Liver (tissue), 9 donors: ENCODE results near the gene RCE1. TPM values are rescaled to one million over a fixed set of nuclear protein-coding genes. Genes with fewer than 3 reads are reported as not detected.

Source experiments
- DNase-seq: peaks from one replicate; pipeline ENCODE4 v3.0.0-alpha.2; 2017; ENCODE audit warnings: low spot score
- H3K27ac ChIP-seq, 2 donors: one replicate each; pipeline ENCODE4 v1.7.0; 2013; ENCODE audit warnings: inconsistent platforms in 2 of 2, low read length in 2 of 2, control low read depth in 1 of 2, low read depth in 1 of 2, mild to moderate bottlenecking in 1 of 2
- H3K27me3 ChIP-seq, 4 donors: one replicate each; pipeline versions ENCODE4 v1.6.1 to v1.7.0; 2013; ENCODE audit warnings: low read length in 3 of 4, inconsistent platforms in 1 of 4, mild to moderate bottlenecking in 1 of 4, moderate library complexity in 1 of 4; ENCODE audit not compliant: control insufficient read depth in 4 of 4, insufficient read depth in 4 of 4
- H3K36me3 ChIP-seq, 4 donors: one replicate each; pipeline versions ENCODE4 v1.6.1 to v1.7.0; 2013; ENCODE audit warnings: low read length in 3 of 4, mild to moderate bottlenecking in 3 of 4, low read depth in 1 of 4, moderate library complexity in 1 of 4; ENCODE audit not compliant: control insufficient read depth in 4 of 4, insufficient read depth in 3 of 4
- H3K4me1 ChIP-seq, 4 donors: one replicate each; pipeline versions ENCODE4 v1.6.1 to v1.7.0; 2013; ENCODE audit warnings: low read length in 3 of 4, mild to moderate bottlenecking in 3 of 4, moderate library complexity in 1 of 4; ENCODE audit not compliant: control insufficient read depth in 4 of 4, insufficient read depth in 4 of 4
- H3K4me3 ChIP-seq, 3 donors: one replicate each; pipeline versions ENCODE4 v1.6.1 to v1.7.0; 2013; ENCODE audit warnings: low read length in 3 of 3, control low read depth in 1 of 3, low read depth in 1 of 3, mild to moderate bottlenecking in 1 of 3
- H3K9ac ChIP-seq, 2 donors: one replicate each; pipeline ENCODE4 v1.7.0; 2013; ENCODE audit warnings: low read length in 2 of 2, mild to moderate bottlenecking in 2 of 2, moderate library complexity in 2 of 2, control low read depth in 1 of 2, low read depth in 1 of 2
- H3K9me3 ChIP-seq, 4 donors: one replicate each; pipeline versions ENCODE4 v1.6.1 to v1.7.0; 2013; ENCODE audit warnings: low read length in 3 of 4; ENCODE audit not compliant: control insufficient read depth in 4 of 4
- FOXA2 ChIP-seq: IDR thresholded peaks from 2 replicates; pipeline ENCODE4 v1.6.1; 2016; ENCODE audit warnings: antibody characterized with exemption
- HNF4A ChIP-seq, 2 donors: conservative IDR thresholded peaks; 2 replicates each; pipeline ENCODE4 v1.6.1; 2016; ENCODE audit warnings: antibody characterized with exemption in 2 of 2, mild to moderate bottlenecking in 2 of 2
- HNF4G ChIP-seq: IDR thresholded peaks from 2 replicates; pipeline ENCODE4 v1.6.1; 2016; ENCODE audit warnings: antibody characterized with exemption
- JUND ChIP-seq, 2 donors: IDR thresholded peaks; 2 replicates each; pipeline ENCODE4 v1.6.1; 2016; ENCODE audit warnings: antibody characterized with exemption in 2 of 2
- NR2F2 ChIP-seq: IDR thresholded peaks from 2 replicates; pipeline ENCODE4 v1.6.1; 2016; ENCODE audit warnings: antibody characterized with exemption
- RAD21 ChIP-seq, 2 donors: IDR thresholded peaks; 2 replicates each; pipeline ENCODE4 v1.6.1; 2016; ENCODE audit warnings: antibody characterized with exemption in 2 of 2, mild to moderate bottlenecking in 2 of 2
- RXRA ChIP-seq, 2 donors: IDR thresholded peaks; 2 replicates each; pipeline ENCODE4 v1.6.1; 2017 to 2018; ENCODE audit warnings: antibody characterized with exemption in 2 of 2, mild to moderate bottlenecking in 1 of 2
- SP1 ChIP-seq: IDR thresholded peaks from 2 replicates; pipeline ENCODE4 v1.6.1; 2018; ENCODE audit warnings: antibody characterized with exemption, mild to moderate bottlenecking
- YY1 ChIP-seq: IDR thresholded peaks from 2 replicates; pipeline ENCODE4 v1.6.1; 2016; ENCODE audit warnings: antibody characterized with exemption, mild to moderate bottlenecking
- WGBS: extraction: QIAGEN DNeasy Blood & Tissue Kit; methylation state at CpG from one replicate; pipeline ENCODE4 v1.1.7; 2013; 5-methylcytosine and 5-hydroxymethylcytosine counted together
- polyA plus RNA-seq, 2 donors: library from polyadenylated mRNA; stranded (reverse) in 1 of 2; unstranded in 1 of 2; fragments of 200-250 nt in 1 of 2; fragments of >200 nt in 1 of 2; fragmentation: Nextera tagmentation in 1 of 2; extraction: Ambion mirVana in 1 of 2; gene quantifications; one replicate each; pipeline versions ENCODE4 v1.2.1 to v1.2.3, GENCODE V29; 2013 to 2015
- total RNA-seq, 2 donors: library from RNA; depleted of rRNA; stranded (reverse); fragments of >200 nt; gene quantifications; one replicate each; pipeline ENCODE4 v1.2.3, GENCODE V29; 2014
- TF ChIP-seq, protein P1 (sequence below): fragments of 150-350 bp; IDR thresholded peaks from 2 replicates; pipeline ENCODE4 v1.5.1; 2017; ENCODE audit warnings: improper control_type of control experiment, low read depth, low read length; ENCODE audit not compliant: missing input control
- TF ChIP-seq, protein P2 (sequence below): IDR thresholded peaks from 2 replicates; pipeline ENCODE4 v1.6.1; 2016; ENCODE audit warnings: antibody characterized with exemption
- TF ChIP-seq, protein P3 (sequence below): IDR thresholded peaks from 2 replicates; pipeline ENCODE4 v1.6.1; 2016; ENCODE audit warnings: antibody characterized with exemption
- donor health status: healthy.
- donor health status: healthy.
- donor health status: healthy.
- donor health status: healthy.
- donor health status: healthy.

RCE1 gene
- total and polyA plus RNA-seq, 4 donors = 2.9 to 7.7 (median 3.2) TPM

DNA sequence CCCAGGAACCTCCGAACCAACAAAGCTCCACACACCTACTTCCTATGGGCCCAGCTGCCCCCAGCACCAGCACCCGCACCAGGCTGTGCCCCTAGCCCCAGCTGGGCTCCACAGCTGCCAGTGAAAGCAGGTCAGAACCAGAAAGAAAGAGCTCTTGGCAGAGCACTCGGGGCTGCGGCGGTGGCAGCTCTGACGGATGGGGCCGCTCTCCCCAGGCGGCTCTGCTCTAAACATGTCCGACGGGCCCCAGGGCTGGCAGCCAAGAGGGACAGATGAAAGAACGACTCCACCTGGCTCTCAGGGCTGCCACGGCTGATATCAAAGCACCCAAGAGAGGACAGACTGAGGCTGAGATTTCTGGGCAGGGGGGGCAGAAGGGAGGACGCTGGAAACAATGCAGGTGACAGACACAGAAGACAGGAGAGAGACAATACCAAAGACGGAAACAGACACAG lies 39.3 kb downstream of the RCE1 start:
- Histone ChIP-seq H3K36me3 (peaks cover 0 to 2% (median 0%) of the 10 kb centered on the region in 4 donors), H3K27ac (peak overlapping the region; percentile 26 to 53), H3K4me1 (peaks cover 35 to 53% (median 40%) of the 10 kb centered on the region in 4 donors), H3K9me3 (no peaks in the 10 kb centered on the region), H3K9ac (no peak overlapping the region), H3K27me3 (no peaks in the 10 kb centered on the region), H3K4me3 (no peak overlapping the region)
- TF ChIP-seq FOXA2 (no peak), SP1 (no peak)
- 47% methylated on average over 14 of the region's 14 CpGs for WGBS
- DNase-seq = no peak

DNA sequence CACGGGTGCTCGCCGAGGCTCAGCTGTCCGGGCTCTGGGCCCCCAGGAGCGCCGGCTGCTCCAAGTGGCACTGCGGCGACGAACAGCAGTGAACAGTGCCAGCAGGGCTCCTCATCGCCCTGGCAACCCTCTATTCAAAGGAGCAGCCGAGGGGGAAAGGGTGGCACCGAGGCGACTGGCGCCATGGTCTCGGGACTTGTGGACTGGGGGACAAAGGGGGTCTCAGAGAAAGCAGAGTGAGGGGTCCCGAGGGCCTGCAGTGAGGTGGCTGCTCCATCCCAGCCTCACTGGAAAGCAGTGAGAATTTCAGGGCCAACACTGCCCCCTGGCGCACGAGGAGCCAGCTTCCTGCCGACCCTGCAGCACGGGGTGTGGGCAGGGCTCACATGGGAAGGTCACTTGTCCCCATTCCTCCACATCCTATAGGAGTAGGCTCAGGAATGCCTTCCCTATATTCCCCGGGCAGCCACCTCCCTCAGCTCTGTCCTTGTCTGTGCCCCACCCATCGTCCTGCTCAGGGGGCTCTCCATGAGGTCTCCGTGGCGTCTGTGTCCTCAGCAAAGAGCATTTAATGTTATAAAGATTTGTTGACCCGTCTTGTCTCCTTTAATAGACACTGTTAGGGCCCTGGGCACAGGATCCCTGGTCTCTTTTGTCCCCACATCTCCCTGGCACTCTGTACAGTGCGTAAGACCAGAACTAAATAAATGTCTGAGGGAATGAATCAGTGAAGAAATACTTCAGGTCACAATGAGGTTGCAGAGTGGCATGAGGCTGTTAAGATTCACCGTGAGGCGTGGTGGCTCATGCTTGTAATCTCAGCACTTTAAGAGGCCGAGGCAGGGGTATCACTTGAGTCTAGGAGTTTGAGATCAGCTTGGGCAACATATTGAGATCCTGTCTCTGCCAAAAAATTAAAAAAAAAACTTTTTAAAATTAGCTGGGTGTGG lies 40.0 kb downstream of the RCE1 start:
- Histone ChIP-seq H3K36me3 (peaks cover 0 to 2% (median 0%) of the 10 kb centered on the region in 4 donors), H3K4me3 (no peak overlapping the region), H3K27ac (peak overlapping the region; percentile 6 to 53), H3K9me3 (no peaks in the 10 kb centered on the region), H3K9ac (no peak overlapping the region), H3K4me1 (peaks cover 28 to 46% (median 36%) of the 10 kb centered on the region in 4 donors), H3K27me3 (no peaks in the 10 kb centered on the region)
- DNase-seq = peak; percentile 77
- TF ChIP-seq, protein P1, sequence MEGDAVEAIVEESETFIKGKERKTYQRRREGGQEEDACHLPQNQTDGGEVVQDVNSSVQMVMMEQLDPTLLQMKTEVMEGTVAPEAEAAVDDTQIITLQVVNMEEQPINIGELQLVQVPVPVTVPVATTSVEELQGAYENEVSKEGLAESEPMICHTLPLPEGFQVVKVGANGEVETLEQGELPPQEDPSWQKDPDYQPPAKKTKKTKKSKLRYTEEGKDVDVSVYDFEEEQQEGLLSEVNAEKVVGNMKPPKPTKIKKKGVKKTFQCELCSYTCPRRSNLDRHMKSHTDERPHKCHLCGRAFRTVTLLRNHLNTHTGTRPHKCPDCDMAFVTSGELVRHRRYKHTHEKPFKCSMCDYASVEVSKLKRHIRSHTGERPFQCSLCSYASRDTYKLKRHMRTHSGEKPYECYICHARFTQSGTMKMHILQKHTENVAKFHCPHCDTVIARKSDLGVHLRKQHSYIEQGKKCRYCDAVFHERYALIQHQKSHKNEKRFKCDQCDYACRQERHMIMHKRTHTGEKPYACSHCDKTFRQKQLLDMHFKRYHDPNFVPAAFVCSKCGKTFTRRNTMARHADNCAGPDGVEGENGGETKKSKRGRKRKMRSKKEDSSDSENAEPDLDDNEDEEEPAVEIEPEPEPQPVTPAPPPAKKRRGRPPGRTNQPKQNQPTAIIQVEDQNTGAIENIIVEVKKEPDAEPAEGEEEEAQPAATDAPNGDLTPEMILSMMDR = peak; percentile 13
- no peak for TF ChIP-seq SP1
- peak; percentile 16 to 53 for TF ChIP-seq RAD21 (IDR thresholded peaks at IDR 0.05)
- 72% methylated on average over 29 of the region's 29 CpGs for WGBS

DNA sequence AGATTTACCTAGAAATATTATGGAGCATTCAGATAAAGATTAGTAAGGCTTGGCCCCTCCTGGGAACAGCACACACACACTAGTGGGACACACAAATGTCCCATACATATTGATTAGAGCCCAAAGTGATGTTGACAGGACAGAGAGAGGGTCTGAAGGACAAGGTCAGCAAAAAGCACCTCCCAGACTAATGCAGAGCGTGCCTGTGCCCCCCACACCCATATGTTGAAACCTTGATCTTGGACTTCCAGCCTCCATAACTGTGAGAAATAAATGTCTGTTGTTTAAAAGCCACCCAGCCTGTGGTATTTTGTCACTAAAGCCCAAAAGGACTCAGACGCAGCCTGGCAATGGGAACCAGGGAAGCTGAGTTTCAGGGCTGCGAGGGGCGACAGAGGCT lies 41.2 kb downstream of the RCE1 start:
- H3K27ac ChIP-seq = no peak overlapping the region
- no peaks in the 10 kb centered on the region for H3K27me3 ChIP-seq
- WGBS = 78% methylated on average over 4 of the region's 4 CpGs
- no peak overlapping the region for H3K9ac ChIP-seq
- DNase-seq = no peak
- no peak overlapping the region for H3K4me3 ChIP-seq
- H3K36me3 ChIP-seq = peaks cover 0 to 2% (median 0%) of the 10 kb centered on the region in 4 donors
- TF ChIP-seq HNF4A (conservative IDR thresholded peaks at IDR 0.05) = peak; percentile 39 to 53
- no peak for TF ChIP-seq HNF4G
- TF ChIP-seq, protein P2, sequence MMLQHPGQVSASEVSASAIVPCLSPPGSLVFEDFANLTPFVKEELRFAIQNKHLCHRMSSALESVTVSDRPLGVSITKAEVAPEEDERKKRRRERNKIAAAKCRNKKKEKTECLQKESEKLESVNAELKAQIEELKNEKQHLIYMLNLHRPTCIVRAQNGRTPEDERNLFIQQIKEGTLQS = no peak
- no peak for TF ChIP-seq YY1
- TF ChIP-seq RXRA (IDR thresholded peaks at IDR 0.05) = peak in 1 of 2 donors; percentile 23
- TF ChIP-seq, protein P3, sequence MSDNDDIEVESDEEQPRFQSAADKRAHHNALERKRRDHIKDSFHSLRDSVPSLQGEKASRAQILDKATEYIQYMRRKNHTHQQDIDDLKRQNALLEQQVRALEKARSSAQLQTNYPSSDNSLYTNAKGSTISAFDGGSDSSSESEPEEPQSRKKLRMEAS = no peak
- no peak for TF ChIP-seq JUND (IDR thresholded peaks at IDR 0.05)
- no peak for TF ChIP-seq NR2F2
- no peak for TF ChIP-seq RAD21 (IDR thresholded peaks at IDR 0.05)
- H3K4me1 ChIP-seq = peaks cover 16 to 34% (median 33%) of the 10 kb centered on the region in 4 donors
- H3K9me3 ChIP-seq = no peaks in the 10 kb centered on the region
